Peyer's patch (tissue), 4 donors: Measurements from ENCODE around the gene ABCC4. TPM values are rescaled to one million over a fixed set of nuclear protein-coding genes. Genes with fewer than 3 reads are reported as not detected.

ENCODE experiments used
- DNase-seq, 3 donors: peaks; one replicate each; pipeline ENCODE4 v3.0.0-alpha.2; 2017 to 2019
- H3K27ac ChIP-seq, 4 donors: fragments of 200-600 bp; sonication (generic); one replicate each; pipeline ENCODE4 v1.5.1; 2016 to 2019
- H3K27me3 ChIP-seq, 2 donors: fragments of 200-600 bp; sonication (generic); one replicate each; pipeline ENCODE4 v1.5.1; 2019
- H3K36me3 ChIP-seq, 3 donors: fragments of 200-600 bp; sonication (generic); one replicate each; pipeline ENCODE4 v1.5.1; 2016 to 2019
- H3K4me1 ChIP-seq, 4 donors: fragments of 200-600 bp; sonication (generic); one replicate each; pipeline ENCODE4 v1.5.1; 2016 to 2019
- H3K4me3 ChIP-seq, 4 donors: fragments of 200-600 bp; sonication (generic); 1 replicate in 3 of 4; 2 replicates in 1 of 4; pipeline ENCODE4 v1.5.1; 2016 to 2019; ENCODE audit warnings: mild to moderate bottlenecking in 1 of 4
- H3K9me3 ChIP-seq, 4 donors: fragments of 200-600 bp; sonication (generic); one replicate each; pipeline ENCODE4 v1.5.1; 2016 to 2019; ENCODE audit warnings: mild to moderate bottlenecking in 1 of 4
- CTCF ChIP-seq, 6 experiments: fragments of 450-650 bp in 4 of 6; fragments of 200-600 bp in 2 of 6; sonication (generic) in 1 of 6; IDR thresholded peaks; one replicate each; pipeline ENCODE4 v1.5.1; 2017 to 2019; ENCODE audit warnings: antibody characterized with exemption in 6 of 6, mild to moderate bottlenecking in 3 of 6, moderate library complexity in 1 of 6
- POLR2A ChIP-seq, 2 donors: fragments of 450-650 bp; IDR thresholded peaks; one replicate each; pipeline ENCODE4 v1.5.1; 2017; ENCODE audit warnings: antibody characterized with exemption in 2 of 2, mild to moderate bottlenecking in 2 of 2, moderate library complexity in 2 of 2
- total RNA-seq, 4 donors: library from RNA; depleted of rRNA; stranded (reverse); fragments of >200 nt; gene quantifications; one replicate each; pipeline ENCODE4 v1.1.0, GENCODE V29; 2016

The ABCC4 gene
- total RNA-seq, 4 donors from 2014 or later, result 7.2 to 81.7 (median 13.7) TPM

GRCh38 chr13:95164830-95165229 is 136.4 kb downstream of the ABCC4 start:
- H3K27me3 ChIP-seq, result no peaks in the 10 kb centered on the region
- peak in 2 of 3 donors; percentile 54 to 74 for DNase-seq
- no peak overlapping the region for H3K4me3 ChIP-seq
- H3K9me3 ChIP-seq, result no peaks in the 10 kb centered on the region
- TF ChIP-seq CTCF (IDR thresholded peaks at IDR 0.05), result no peak
- no peak for TF ChIP-seq POLR2A (IDR thresholded peaks at IDR 0.05)
- H3K27ac ChIP-seq, result no peak overlapping the region
- no peaks in the 10 kb centered on the region for H3K4me1 ChIP-seq
- peaks cover 0 to 4% (median 0%) of the 10 kb centered on the region in 3 donors for H3K36me3 ChIP-seq

GRCh38 chr13:95160112-95160906 is 140.9 kb downstream of the ABCC4 start:
- no peaks in the 10 kb centered on the region for H3K9me3 ChIP-seq
- DNase-seq, result no peak
- TF ChIP-seq CTCF (IDR thresholded peaks at IDR 0.05) (no peak), POLR2A (IDR thresholded peaks at IDR 0.05) (no peak)
- H3K27ac ChIP-seq, result no peak overlapping the region
- H3K36me3 ChIP-seq, result no peaks in the 10 kb centered on the region
- no peak overlapping the region for H3K4me3 ChIP-seq
- H3K4me1 ChIP-seq, result no peaks in the 10 kb centered on the region
- no peaks in the 10 kb centered on the region for H3K27me3 ChIP-seq

GRCh38 chr13:95159458-95159857 is 141.8 kb downstream of the ABCC4 start:
- Histone ChIP-seq H3K9me3 (no peaks in the 10 kb centered on the region), H3K27me3 (no peaks in the 10 kb centered on the region), H3K4me1 (no peaks in the 10 kb centered on the region), H3K27ac (no peak overlapping the region), H3K36me3 (no peaks in the 10 kb centered on the region), H3K4me3 (no peak overlapping the region)
- no peak for DNase-seq
- no peak for TF ChIP-seq CTCF (IDR thresholded peaks at IDR 0.05)
- TF ChIP-seq POLR2A (IDR thresholded peaks at IDR 0.05), result no peak

- Histone ChIP-seq H3K4me3 (no peak overlapping the region), H3K9me3 (no peaks in the 10 kb centered on the region), H3K27ac (no peak overlapping the region), H3K27me3 (no peaks in the 10 kb centered on the region), H3K4me1 (no peaks in the 10 kb centered on the region), H3K36me3 (no peaks in the 10 kb centered on the region)
- DNase-seq, result no peak
- peak in 3 of 6 experiments; percentile 42 to 48 (median 45) for TF ChIP-seq CTCF (IDR thresholded peaks at IDR 0.05)
- no peak for TF ChIP-seq POLR2A (IDR thresholded peaks at IDR 0.05)
Observed at GRCh38 chr13:95156208-95156607, 145.0 kb downstream of the ABCC4 start.

- Histone ChIP-seq H3K27me3 (no peaks in the 10 kb centered on the region), H3K9me3 (no peaks in the 10 kb centered on the region), H3K4me1 (no peaks in the 10 kb centered on the region), H3K36me3 (no peaks in the 10 kb centered on the region), H3K4me3 (no peak overlapping the region), H3K27ac (no peak overlapping the region)
- no peak for DNase-seq
- TF ChIP-seq POLR2A (IDR thresholded peaks at IDR 0.05) (no peak), CTCF (IDR thresholded peaks at IDR 0.05) (no peak)
Observed at GRCh38 chr13:95155504-95155903, 145.7 kb downstream of the ABCC4 start.
